Upper lobe of right lung (tissue), 1 donor: ENCODE results near the gene AMPD2. TPM values are rescaled to one million over a fixed set of nuclear protein-coding genes. Genes with fewer than 3 reads are reported as not detected.
A peak's percentile ranks its signal among the peaks of the same experiment; 100 is the strongest.

Experiments
- ATAC-seq: fragments of 200-7000 bp; cut with Tn5 transposase; one replicate; pipeline ENCODE4 v1.9.1; 2020; ENCODE audit warnings: mild to moderate bottlenecking, moderate library complexity
- DNase-seq: peaks from one replicate; pipeline ENCODE4 v3.0.0-alpha.2; 2020
- H3K27ac ChIP-seq: fragments of 200-600 bp; one replicate; pipeline ENCODE4 v1.8.0; 2022
- H3K27me3 ChIP-seq: fragments of 200-600 bp; one replicate; pipeline ENCODE4 v1.8.0; 2022; ENCODE audit warnings: mild to moderate bottlenecking
- H3K36me3 ChIP-seq: fragments of 200-600 bp; one replicate; pipeline ENCODE4 v1.8.0; 2022
- H3K4me1 ChIP-seq: fragments of 200-600 bp; one replicate; pipeline ENCODE4 v1.8.0; 2022
- H3K4me3 ChIP-seq: fragments of 200-600 bp; one replicate; pipeline ENCODE4 v1.8.0; 2022; ENCODE audit warnings: mild to moderate bottlenecking
- H3K9me3 ChIP-seq: fragments of 200-600 bp; one replicate; pipeline ENCODE4 v1.8.0; 2022
- CTCF ChIP-seq: fragments of 200-600 bp; IDR thresholded peaks from one replicate; pipeline ENCODE4 v1.8.0; 2022; ENCODE audit warnings: antibody characterized with exemption
- intact Hi-C: fragments of 100-400 bp; cut with DNase I; formaldehyde crosslinking; loops from one replicate; pipeline ENCODE4 v1.11.0; 2022
- total RNA-seq: library from RNA; stranded (reverse); fragmentation: NEBNext Ultra II Directional; extraction: Animal tissue kit (Norgen Biotek cat#: 25700); gene quantifications from one replicate; pipeline ENCODE4 v1.2.1, GENCODE V29; 2021
- donor health status: DM: no; HTN: yes; CAD: no; lungs with severe emphysema.

Gene AMPD2
- total RNA-seq, 1 donor from 2014 or later: 56.9 TPM

- TF ChIP-seq CTCF: no peak
- Histone ChIP-seq H3K4me3 (no peak overlapping the region), H3K27me3 (no peaks in the 10 kb centered on the region), H3K9me3 (no peaks in the 10 kb centered on the region), H3K4me1 (peaks cover 8% of the 10 kb centered on the region), H3K27ac (no peak overlapping the region), H3K36me3 (no peaks in the 10 kb centered on the region)
- DNase-seq (no peak), ATAC-seq (no peak)
- intact Hi-C loops: no loop called here
Observed at GRCh38 chr1:109650609-109651008, 31.0 kb downstream of the AMPD2 start.

- Histone ChIP-seq H3K9me3 (no peaks in the 10 kb centered on the region), H3K4me1 (peaks cover 11% of the 10 kb centered on the region), H3K36me3 (no peaks in the 10 kb centered on the region), H3K27me3 (no peaks in the 10 kb centered on the region), H3K4me3 (no peak overlapping the region), H3K27ac (no peak overlapping the region)
- DNase-seq (no peak), ATAC-seq (no peak)
- no peak for TF ChIP-seq CTCF
- intact Hi-C loops: no loop called here
Observed at GRCh38 chr1:109652402-109652801, 32.8 kb downstream of the AMPD2 start.

GRCh38 chr1:109653306-109653705, 33.7 kb downstream of the AMPD2 start:
- ATAC-seq: no peak
- Histone ChIP-seq H3K36me3 (no peaks in the 10 kb centered on the region), H3K27me3 (no peaks in the 10 kb centered on the region), H3K9me3 (no peaks in the 10 kb centered on the region), H3K4me3 (no peak overlapping the region), H3K27ac (no peak overlapping the region), H3K4me1 (peaks cover 11% of the 10 kb centered on the region)
- no peak for TF ChIP-seq CTCF
- intact Hi-C loops: no loop called here
- DNase-seq: no peak

DNA sequence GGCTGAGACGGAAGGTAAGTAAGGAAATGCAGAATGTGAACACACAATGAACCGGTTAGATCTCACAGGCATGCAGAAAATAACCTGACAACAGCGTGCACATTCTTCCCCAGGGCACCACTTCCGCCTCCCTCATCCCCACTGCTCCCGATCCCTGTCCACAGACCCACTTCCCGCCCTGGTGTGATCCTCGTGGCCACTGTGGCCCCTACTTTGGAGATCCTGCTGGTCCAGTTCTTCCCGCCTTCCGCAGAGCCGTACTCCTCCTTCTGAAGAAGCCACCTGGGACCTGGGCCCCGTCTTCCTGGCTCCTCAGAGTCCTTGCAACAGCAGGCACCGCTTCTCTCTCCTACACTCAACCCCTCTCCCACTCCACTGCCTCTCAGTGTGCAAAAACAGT, 34.9 kb downstream of the AMPD2 start:
- Histone ChIP-seq H3K4me3 (no peak overlapping the region), H3K27me3 (no peaks in the 10 kb centered on the region), H3K9me3 (no peaks in the 10 kb centered on the region), H3K27ac (no peak overlapping the region), H3K4me1 (peaks cover 11% of the 10 kb centered on the region), H3K36me3 (peaks cover 3% of the 10 kb centered on the region)
- no peak for TF ChIP-seq CTCF
- ATAC-seq: no peak
- intact Hi-C loops: no loop called here
- DNase-seq: no peak

DNA sequence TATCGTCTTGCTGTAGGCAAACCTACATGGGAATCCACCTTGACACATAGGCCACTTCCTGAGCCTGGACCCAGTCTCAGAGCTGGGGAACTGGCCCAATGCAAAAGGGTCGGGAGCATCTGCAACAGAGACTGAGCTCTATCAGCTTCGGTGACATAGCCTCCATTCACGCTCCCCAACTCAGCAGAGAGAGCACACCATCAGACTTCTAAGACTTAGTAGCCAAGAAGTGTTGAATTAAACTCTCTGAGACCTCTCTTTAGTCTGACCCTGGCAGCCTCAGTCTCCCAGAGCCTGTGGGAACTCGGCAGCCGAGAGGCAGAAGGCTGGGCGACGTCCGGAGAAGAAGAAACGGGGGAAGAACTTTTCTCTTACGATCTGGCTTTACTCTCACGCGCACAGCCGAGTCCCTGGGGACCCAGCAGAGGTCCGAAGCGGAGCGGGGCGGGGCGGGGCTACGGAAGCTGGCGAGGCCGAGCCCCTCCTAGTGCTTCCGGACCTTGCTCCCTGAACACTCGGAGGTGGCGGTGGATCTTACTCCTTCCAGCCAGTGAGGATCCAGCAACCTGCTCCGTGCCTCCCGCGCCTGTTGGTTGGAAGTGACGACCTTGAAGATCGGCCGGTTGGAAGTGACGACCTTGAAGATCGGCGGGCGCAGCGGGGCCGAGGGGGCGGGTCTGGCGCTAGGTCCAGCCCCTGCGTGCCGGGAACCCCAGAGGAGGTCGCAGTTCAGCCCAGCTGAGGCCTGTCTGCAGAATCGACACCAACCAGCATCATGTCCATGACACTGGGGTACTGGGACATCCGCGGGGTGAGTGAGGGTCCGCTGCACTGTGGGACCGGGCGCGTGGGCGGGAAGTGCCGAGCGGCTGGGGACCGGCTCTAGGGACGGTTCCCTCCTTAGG, 36.2 kb downstream of the AMPD2 start, which contains the start of gene GSTM4:
GSTM4 (plus strand) TSS at position 485 of the 905 bp plus-strand sequence; CDS start at position 776, 291 bp downstream.
- TF ChIP-seq CTCF: no peak
- DNase-seq: peak; percentile 93
- Histone ChIP-seq H3K4me1 (peaks cover 11% of the 10 kb centered on the region), H3K36me3 (peaks cover 7% of the 10 kb centered on the region), H3K27ac (peak within 1 kb of the TSS; percentile 83), H3K27me3 (no peaks in the 10 kb centered on the region), H3K9me3 (no peaks in the 10 kb centered on the region), H3K4me3 (peak within 1 kb of the TSS; percentile 74)
- ATAC-seq: peak; percentile 97
- intact Hi-C loops: no loop called here
